Subcutaneous adipose tissue (tissue), 4 donors: ENCODE measurements around the gene ATF3. TPM values are rescaled to one million over a fixed set of nuclear protein-coding genes. Genes with fewer than 3 reads are reported as not detected.

Experiments
- total RNA-seq, 4 donors: library from RNA; depleted of rRNA; stranded (reverse); fragments of >200 nt; gene quantifications; one replicate each; pipeline ENCODE4 v1.1.0, GENCODE V29; 2016
- TF ChIP-seq, protein P1 (sequence below): fragments of 450-650 bp; IDR thresholded peaks from one replicate; pipeline ENCODE4 v1.5.1; 2016; ENCODE audit warnings: low read depth, mild to moderate bottlenecking, control low read depth, antibody characterized with exemption, moderate library complexity

Gene ATF3
- total RNA-seq, 4 donors from 2014 or later = 3.2 to 67.1 (median 20.7) TPM

GRCh38 chr1:212566522-212567479 lies 41.8 kb upstream of the ATF3 start:
- TF ChIP-seq, protein P1, sequence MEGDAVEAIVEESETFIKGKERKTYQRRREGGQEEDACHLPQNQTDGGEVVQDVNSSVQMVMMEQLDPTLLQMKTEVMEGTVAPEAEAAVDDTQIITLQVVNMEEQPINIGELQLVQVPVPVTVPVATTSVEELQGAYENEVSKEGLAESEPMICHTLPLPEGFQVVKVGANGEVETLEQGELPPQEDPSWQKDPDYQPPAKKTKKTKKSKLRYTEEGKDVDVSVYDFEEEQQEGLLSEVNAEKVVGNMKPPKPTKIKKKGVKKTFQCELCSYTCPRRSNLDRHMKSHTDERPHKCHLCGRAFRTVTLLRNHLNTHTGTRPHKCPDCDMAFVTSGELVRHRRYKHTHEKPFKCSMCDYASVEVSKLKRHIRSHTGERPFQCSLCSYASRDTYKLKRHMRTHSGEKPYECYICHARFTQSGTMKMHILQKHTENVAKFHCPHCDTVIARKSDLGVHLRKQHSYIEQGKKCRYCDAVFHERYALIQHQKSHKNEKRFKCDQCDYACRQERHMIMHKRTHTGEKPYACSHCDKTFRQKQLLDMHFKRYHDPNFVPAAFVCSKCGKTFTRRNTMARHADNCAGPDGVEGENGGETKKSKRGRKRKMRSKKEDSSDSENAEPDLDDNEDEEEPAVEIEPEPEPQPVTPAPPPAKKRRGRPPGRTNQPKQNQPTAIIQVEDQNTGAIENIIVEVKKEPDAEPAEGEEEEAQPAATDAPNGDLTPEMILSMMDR = no peak

DNA sequence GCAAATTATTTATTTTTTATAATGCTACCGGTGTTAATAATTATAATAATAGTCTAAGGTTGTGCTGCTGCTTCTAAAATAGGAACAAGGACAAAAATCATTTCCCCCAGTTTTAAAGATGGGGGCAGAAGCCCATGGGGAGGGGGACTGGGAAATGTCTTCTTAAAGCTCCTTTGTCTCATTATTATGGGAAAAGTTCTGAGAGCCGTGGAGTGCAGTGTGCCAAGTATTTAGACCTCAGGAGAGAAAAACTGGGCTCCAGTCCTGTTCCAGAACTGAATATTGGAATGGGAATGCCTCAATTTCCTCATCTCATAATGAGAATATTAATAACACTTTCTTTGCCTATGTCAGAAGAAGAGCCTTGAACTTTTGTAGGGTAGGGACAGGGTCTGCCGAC lies 40.9 kb upstream of the ATF3 start:
- TF ChIP-seq, protein P1 = no peak

DNA sequence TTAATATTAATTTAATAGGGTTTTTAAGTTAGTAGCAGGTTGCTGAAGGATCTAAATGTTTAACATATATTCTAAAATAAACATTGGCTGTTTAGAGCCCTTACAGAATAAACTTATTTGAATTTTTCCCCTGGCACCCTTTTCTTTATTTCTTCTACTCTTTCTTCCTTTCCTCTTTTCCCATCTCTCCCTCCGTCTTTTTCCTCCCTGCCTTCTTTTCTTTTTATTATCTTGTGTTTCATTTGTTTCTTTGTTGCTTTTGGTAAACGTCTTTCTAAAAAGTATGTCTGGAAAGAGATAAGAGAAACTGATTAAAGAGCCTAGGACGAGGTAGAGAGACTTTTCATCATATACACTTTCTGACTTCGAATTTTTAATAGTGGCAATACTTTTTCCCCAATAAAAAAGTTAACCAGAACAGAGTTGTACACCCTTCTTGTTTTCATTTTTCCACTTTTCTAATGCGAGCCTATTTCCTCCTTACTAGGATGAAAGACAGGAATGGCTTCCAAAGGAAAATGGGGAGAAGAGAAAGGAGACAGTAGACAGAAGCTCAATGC lies 39.5 kb upstream of the ATF3 start:
- TF ChIP-seq, protein P1 = no peak

- TF ChIP-seq, protein P1 = no peak
These were observed 33.8 kb upstream of the ATF3 start for GRCh38 chr1:212574732-212575131.

DNA sequence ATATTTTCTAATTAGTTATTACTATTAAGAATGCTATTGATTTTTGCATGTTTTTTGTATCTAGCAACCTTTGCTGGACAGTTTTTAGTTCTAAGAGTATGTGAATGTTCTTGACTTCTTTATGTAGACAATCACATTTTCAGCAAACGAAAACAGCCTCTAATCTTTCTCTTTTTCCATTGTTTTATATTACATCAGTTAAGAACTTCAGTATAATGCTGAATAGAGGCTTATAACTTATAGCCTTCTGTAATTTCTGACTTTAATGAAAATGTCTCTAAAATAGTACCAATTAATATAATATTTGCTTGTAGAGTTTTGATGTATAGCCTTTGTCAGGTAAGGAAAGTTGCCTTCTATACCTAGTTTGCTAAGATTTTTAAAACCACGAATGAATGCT lies 33.2 kb upstream of the ATF3 start:
- TF ChIP-seq, protein P1 = no peak

GRCh38 chr1:212578041-212578440 lies 30.5 kb upstream of the ATF3 start:
- TF ChIP-seq, protein P1 = no peak

GRCh38 chr1:212581034-212581433 lies 27.5 kb upstream of the ATF3 start:
- TF ChIP-seq, protein P1 = no peak
